Uterus (tissue), 2 donors: ENCODE measurements around the gene MAPK9.

ENCODE experiments used
- POLR2A ChIP-seq, 2 donors: fragments of 450-650 bp; IDR thresholded peaks; one replicate each; pipeline ENCODE4 v1.6.1; 2016; ENCODE audit warnings: antibody characterized with exemption in 2 of 2, mild to moderate bottlenecking in 1 of 2, moderate library complexity in 1 of 2
- TF ChIP-seq, protein P1 (sequence below), 4 experiments: fragments of 200-600 bp in 2 of 4; fragments of 450-650 bp in 2 of 4; sonication (generic) in 2 of 4; IDR thresholded peaks; one replicate each; pipeline ENCODE4 v1.5.1; 2016 to 2019; ENCODE audit warnings: antibody characterized with exemption in 4 of 4, mild to moderate bottlenecking in 2 of 4, moderate library complexity in 1 of 4

DNA sequence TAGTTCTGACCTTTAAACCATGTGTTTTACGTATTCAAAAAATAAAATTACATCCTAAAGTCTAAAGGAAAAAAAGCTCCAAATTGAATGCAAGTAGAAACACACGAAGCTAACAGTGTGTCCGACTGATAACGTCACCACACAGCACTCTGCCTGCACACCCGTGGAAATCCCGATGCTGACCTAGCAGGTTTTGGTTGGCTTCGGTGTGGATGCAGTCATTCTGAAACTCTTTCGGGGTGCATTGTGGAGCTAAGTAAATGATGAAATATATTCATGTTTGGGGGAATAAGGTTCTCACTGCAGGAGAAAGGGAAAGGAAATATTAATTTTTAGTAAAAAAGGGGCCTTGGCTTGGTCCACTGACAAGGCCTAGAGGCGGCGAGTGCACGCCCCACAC lies 84.9 kb downstream of the MAPK9 start:
- TF ChIP-seq, protein P1, sequence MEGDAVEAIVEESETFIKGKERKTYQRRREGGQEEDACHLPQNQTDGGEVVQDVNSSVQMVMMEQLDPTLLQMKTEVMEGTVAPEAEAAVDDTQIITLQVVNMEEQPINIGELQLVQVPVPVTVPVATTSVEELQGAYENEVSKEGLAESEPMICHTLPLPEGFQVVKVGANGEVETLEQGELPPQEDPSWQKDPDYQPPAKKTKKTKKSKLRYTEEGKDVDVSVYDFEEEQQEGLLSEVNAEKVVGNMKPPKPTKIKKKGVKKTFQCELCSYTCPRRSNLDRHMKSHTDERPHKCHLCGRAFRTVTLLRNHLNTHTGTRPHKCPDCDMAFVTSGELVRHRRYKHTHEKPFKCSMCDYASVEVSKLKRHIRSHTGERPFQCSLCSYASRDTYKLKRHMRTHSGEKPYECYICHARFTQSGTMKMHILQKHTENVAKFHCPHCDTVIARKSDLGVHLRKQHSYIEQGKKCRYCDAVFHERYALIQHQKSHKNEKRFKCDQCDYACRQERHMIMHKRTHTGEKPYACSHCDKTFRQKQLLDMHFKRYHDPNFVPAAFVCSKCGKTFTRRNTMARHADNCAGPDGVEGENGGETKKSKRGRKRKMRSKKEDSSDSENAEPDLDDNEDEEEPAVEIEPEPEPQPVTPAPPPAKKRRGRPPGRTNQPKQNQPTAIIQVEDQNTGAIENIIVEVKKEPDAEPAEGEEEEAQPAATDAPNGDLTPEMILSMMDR (IDR thresholded peaks at IDR 0.05): no peak
- no peak for TF ChIP-seq POLR2A (IDR thresholded peaks at IDR 0.05)
